Neural cell (in vitro differentiated cells): ENCODE data around the gene PCLAF. TPM values are rescaled to one million over a fixed set of nuclear protein-coding genes. Genes with fewer than 3 reads are reported as not detected.

Experiments
- H2AFZ ChIP-seq: fragments of 200-600, 300-800 bp; sonication (generic), shearing (Covaris generic); 2 replicates; pipeline ENCODE4 v1.6.0; 2014; ENCODE audit warnings: low read depth, mild to moderate bottlenecking, antibody characterized with exemption, low read length, moderate library complexity
- H3F3A ChIP-seq: fragments of 200-600 bp; shearing (Covaris generic); 2 replicates; pipeline ENCODE4 v1.6.1; 2016; ENCODE audit warnings: mild to moderate bottlenecking, moderate library complexity, mixed read lengths, antibody characterized with exemption, low read length; ENCODE audit not compliant: insufficient read depth, poor library complexity, severe bottlenecking
- H3K27ac ChIP-seq: fragments of 200-600, 300-800 bp; sonication (generic), shearing (Covaris generic); 2 replicates; pipeline ENCODE4 v1.5.1; 2014; ENCODE audit warnings: mild to moderate bottlenecking, low read length, moderate library complexity
- H3K27me3 ChIP-seq: fragments of 300-800, 200-600 bp; sonication (generic), shearing (Covaris generic); 2 replicates; pipeline ENCODE4 v1.6.0; 2014; ENCODE audit warnings: mild to moderate bottlenecking, low read depth, low read length, moderate library complexity; ENCODE audit not compliant: insufficient read depth
- H3K36me3 ChIP-seq: fragments of 300-800, 200-600 bp; sonication (generic), shearing (Covaris generic); 2 replicates; pipeline ENCODE4 v1.5.1; 2014; ENCODE audit warnings: mild to moderate bottlenecking, antibody characterized with exemption, low read length, moderate library complexity; ENCODE audit not compliant: insufficient read depth
- H3K4me2 ChIP-seq: fragments of 300-800, 200-600 bp; sonication (generic), shearing (Covaris generic); 2 replicates; pipeline ENCODE4 v1.6.0; 2014; ENCODE audit warnings: mild to moderate bottlenecking, low read length
- H3K4me3 ChIP-seq: fragments of 300-800, 200-600 bp; sonication (generic), shearing (Covaris generic); 2 replicates; pipeline ENCODE4 v1.5.1; 2014; ENCODE audit warnings: mild to moderate bottlenecking, low read length, moderate library complexity
- H3K79me2 ChIP-seq: fragments of 200-600 bp; shearing (Covaris generic); replicated peaks from 2 replicates; pipeline ENCODE4 v1.6.0; 2014; ENCODE audit warnings: mild to moderate bottlenecking, low read length, moderate library complexity; ENCODE audit not compliant: insufficient read depth
- H3K9ac ChIP-seq: fragments of 300-800, 200-600 bp; sonication (generic), shearing (Covaris generic); 2 replicates; pipeline ENCODE4 v1.6.1; 2016; ENCODE audit warnings: mild to moderate bottlenecking, low read length, mixed read lengths
- H3K9me2 ChIP-seq: fragments of 200-600 bp; shearing (Covaris generic); 2 replicates; pipeline ENCODE4 v1.6.1; 2016; ENCODE audit warnings: mild to moderate bottlenecking, low read length, mixed read lengths; ENCODE audit not compliant: insufficient read depth
- H3K9me3 ChIP-seq: fragments of 200-600, 300-800 bp; sonication (generic), shearing (Covaris generic); 2 replicates; pipeline ENCODE4 v1.6.1; 2016; ENCODE audit warnings: mild to moderate bottlenecking, mixed run types, low read length, moderate library complexity, mixed read lengths
- H4K20me1 ChIP-seq: fragments of 200-600 bp; shearing (Covaris generic); 2 replicates; pipeline ENCODE4 v1.6.1; 2016; ENCODE audit warnings: mild to moderate bottlenecking, mixed run types; ENCODE audit not compliant: insufficient read depth
- CTCF ChIP-seq: fragments of 450-650 bp; IDR thresholded peaks from 2 replicates; pipeline ENCODE4 v1.5.1; 2014; ENCODE audit warnings: antibody characterized with exemption, mild to moderate bottlenecking, moderate library complexity; ENCODE audit not compliant: poor library complexity, severe bottlenecking
- EP300 ChIP-seq: fragments of 450-650 bp; conservative IDR thresholded peaks from 2 replicates; pipeline ENCODE4 v1.6.1; 2014; ENCODE audit warnings: antibody characterized with exemption, mild to moderate bottlenecking, moderate library complexity; ENCODE audit not compliant: poor library complexity, severe bottlenecking
- EZH2 ChIP-seq: fragments of 200-600, 300-800 bp; shearing (Covaris generic), sonication (generic); IDR thresholded peaks from 2 replicates; pipeline ENCODE4 v1.6.1; 2014; ENCODE audit warnings: antibody characterized with exemption, low read length, borderline replicate concordance, mild to moderate bottlenecking; ENCODE audit not compliant: insufficient read depth, poor library complexity, severe bottlenecking
- MXI1 ChIP-seq: fragments of 450-650 bp; conservative IDR thresholded peaks from 2 replicates; pipeline ENCODE4 v1.6.1; 2014; ENCODE audit warnings: antibody characterized with exemption, mild to moderate bottlenecking; ENCODE audit not compliant: poor library complexity, severe bottlenecking
- POLR2AphosphoS5 ChIP-seq: IDR thresholded peaks from 2 replicates; pipeline ENCODE4 v1.6.1; 2012
- RAD21 ChIP-seq: fragments of 450-650 bp; conservative IDR thresholded peaks from 2 replicates; pipeline ENCODE4 v1.6.1; 2014; ENCODE audit warnings: antibody characterized with exemption, mild to moderate bottlenecking, moderate library complexity
- REST ChIP-seq: IDR thresholded peaks from 2 replicates; pipeline ENCODE4 v1.6.1; 2012; ENCODE audit warnings: borderline replicate concordance
- SMC3 ChIP-seq: fragments of 450-650 bp; conservative IDR thresholded peaks from 2 replicates; pipeline ENCODE4 v1.6.1; 2014; ENCODE audit warnings: antibody characterized with exemption, mild to moderate bottlenecking, moderate library complexity; ENCODE audit not compliant: poor library complexity
- polyA plus RNA-seq: library from polyadenylated mRNA; depleted of rRNA; stranded (reverse); fragments of >200 nt; gene quantifications from 2 replicates; pipeline ENCODE4 v1.2.3, GENCODE V29; 2014

PCLAF gene
- polyA plus RNA-seq, 1 donor from 2014 or later, result 10.8 TPM

DNA sequence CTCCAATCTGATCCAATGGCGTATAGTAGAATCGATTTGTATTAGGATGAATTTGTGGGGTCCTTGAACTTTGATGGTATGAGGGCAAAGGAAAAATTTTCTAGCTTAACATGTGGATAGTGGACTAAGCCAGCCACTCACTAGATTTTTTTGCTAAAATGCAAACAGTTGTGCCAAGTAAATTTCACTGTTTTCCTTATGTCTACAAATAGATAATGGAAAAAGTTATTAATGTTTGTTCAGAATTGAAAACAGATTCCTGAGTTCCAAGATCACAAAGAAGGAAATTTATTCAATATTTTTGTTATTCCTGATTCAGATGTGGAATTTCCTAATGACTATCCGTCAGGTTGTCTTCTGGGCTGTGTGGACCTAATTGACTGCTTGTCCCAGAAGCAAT, 44.0 kb upstream of the PCLAF start:
- Histone ChIP-seq H3K4me3 (no peak overlapping the region), H3K27ac (no peak overlapping the region), H2AFZ (no peak overlapping the region), H3K9me3 (no peaks in the 10 kb centered on the region), H3K79me2 (no peaks in the 10 kb centered on the region), H3K4me2 (no peak overlapping the region), H3K27me3 (no peaks in the 10 kb centered on the region), H3F3A (no peaks in the 10 kb centered on the region), H3K9me2 (no peaks in the 10 kb centered on the region), H3K36me3 (peaks cover 4% of the 10 kb centered on the region), H4K20me1 (no peaks in the 10 kb centered on the region), H3K9ac (no peak overlapping the region)
- TF ChIP-seq MXI1 (no peak), SMC3 (no peak), REST (no peak), EP300 (no peak), RAD21 (no peak), POLR2AphosphoS5 (no peak), EZH2 (no peak)

GRCh38 chr15:64423970-64424369, 42.7 kb upstream of the PCLAF start:
- H3K36me3 ChIP-seq, result peaks cover 4% of the 10 kb centered on the region

More at GRCh38 chr15:64423970-64424369, 42.7 kb upstream of the PCLAF start:
- Histone ChIP-seq H3K9me2 (no peaks in the 10 kb centered on the region), H3K27me3 (no peaks in the 10 kb centered on the region), H2AFZ (no peak overlapping the region), H3K27ac (no peak overlapping the region), H3K9me3 (no peaks in the 10 kb centered on the region), H3K4me2 (no peak overlapping the region), H4K20me1 (no peaks in the 10 kb centered on the region), H3K9ac (no peak overlapping the region), H3F3A (no peaks in the 10 kb centered on the region), H3K4me3 (no peak overlapping the region), H3K79me2 (no peaks in the 10 kb centered on the region)
- TF ChIP-seq CTCF (no peak), EZH2 (no peak), RAD21 (no peak), REST (no peak), EP300 (no peak), MXI1 (no peak)
